ENCODE data around the gene PALLD.
"Not testable (repeated sequence)": the region's sequence is repeated elsewhere in the genome, so short reads cannot be mapped to it uniquely, and the experiment has no call there.

The PALLD gene

GRCh38 chr4:168928875-168929274 is 432.0 kb downstream of the PALLD start:
- DNase-seq, result no peak

- DNase-seq, result no peak
Observed at GRCh38 chr4:168930413-168931196, 433.8 kb downstream of the PALLD start.

- DNase-seq, result no peak
Observed at GRCh38 chr4:168931215-168931650, 434.4 kb downstream of the PALLD start.

DNA sequence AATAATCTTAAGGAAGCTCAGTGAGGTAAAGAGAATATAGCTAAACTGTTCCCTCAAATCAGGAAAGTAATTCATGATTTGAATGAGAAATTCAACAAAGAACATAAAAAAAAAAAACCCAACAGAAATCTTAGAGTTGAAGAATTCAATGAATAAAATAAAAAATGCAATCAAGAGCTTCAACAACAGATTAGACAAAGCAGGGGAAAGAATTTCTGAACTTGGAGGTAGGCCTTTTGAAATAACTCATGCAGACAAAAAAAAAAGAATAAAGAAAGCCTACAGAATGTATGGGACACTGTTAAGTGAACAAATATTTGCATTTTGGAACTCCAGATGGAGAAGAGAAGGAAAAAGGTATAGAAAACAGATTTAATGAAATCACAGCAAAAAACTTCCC is 435.3 kb downstream of the PALLD start:
- no peak for DNase-seq

GRCh38 chr4:168933423-168933822 is 436.6 kb downstream of the PALLD start:
- no peak for DNase-seq

GRCh38 chr4:168937473-168937872 is 440.6 kb downstream of the PALLD start:
- not testable (repeated sequence) for DNase-seq

DNA sequence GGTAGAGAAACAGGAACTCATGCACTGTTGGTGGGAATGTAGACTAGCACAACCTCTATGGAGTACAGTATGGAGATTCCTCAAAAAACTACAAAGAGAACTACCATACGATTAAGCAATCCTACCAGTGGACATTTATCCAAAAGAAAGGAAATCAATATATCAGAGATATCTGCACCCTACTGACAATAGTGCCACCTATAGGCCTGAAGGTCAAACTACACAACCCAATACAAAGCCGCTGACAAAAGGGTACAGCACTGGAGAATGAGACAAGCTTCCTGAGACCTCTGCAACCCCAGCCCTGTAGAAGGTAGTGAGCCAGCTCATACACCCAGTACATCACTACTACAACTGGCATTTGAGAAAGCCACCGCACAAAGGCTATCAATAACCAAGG is 446.1 kb downstream of the PALLD start:
- no peak for DNase-seq

DNA sequence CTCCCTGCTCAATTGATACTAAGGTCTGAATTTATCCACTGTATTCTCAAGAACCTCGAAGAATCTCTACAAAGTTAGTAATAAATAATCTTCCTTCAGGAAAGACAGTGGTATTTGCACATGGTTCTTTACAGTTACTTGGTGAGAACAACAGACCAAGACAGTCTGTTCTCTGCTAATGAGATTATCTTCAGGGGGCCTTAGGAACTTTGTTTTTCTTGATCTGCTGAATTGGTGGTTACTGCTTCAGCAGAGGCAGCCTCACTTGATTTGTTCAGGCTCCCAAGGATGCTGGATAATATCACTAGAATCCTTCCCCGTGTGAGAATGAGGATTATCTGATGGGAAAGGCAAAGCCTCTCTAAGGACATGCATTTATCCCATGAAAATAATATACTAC is 448.4 kb downstream of the PALLD start:
- no peak for DNase-seq

DNA sequence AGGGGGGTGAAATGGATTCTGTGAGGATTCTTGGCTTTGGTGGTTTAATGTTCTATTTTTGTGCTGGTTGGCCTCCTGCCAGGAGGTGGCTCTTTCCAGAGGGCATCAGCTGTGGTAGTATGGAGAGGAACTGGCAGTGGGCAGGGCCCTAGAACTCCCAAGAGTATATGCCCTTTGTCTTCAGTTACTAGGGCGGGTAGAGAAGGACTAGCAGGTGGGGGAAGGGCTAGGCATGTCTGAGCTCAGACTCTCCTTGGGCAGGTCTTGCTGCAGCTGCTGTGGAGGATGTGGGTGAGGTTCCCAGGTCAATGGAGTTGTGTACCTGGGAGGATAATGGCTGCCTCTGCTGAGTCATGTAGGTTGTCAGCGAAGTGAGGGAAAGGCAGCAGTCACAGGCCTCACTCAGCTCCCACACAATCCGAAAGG is 456.0 kb downstream of the PALLD start:
- not testable (repeated sequence) for DNase-seq

DNA sequence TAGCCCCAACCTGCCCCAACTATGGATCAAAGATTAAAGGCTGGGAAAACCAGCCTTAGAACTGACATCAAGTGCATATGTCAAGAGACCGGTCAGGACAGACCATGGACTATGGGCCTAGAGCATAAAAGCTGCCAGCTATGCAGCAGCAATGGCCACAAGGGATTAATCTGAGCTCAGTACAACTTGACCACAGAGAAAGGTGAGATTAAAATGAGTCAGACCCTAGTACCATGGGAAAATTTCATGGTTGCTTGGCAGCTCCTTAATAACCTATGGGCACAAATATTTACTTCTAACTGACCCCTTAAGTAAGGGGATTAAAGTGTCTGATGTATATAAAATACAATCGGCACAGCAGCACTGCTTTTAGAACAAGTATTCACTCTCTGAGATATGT is 458.8 kb downstream of the PALLD start:
- DNase-seq, result no peak

GRCh38 chr4:168960716-168961115 is 463.9 kb downstream of the PALLD start:
- DNase-seq, result no peak

DNA sequence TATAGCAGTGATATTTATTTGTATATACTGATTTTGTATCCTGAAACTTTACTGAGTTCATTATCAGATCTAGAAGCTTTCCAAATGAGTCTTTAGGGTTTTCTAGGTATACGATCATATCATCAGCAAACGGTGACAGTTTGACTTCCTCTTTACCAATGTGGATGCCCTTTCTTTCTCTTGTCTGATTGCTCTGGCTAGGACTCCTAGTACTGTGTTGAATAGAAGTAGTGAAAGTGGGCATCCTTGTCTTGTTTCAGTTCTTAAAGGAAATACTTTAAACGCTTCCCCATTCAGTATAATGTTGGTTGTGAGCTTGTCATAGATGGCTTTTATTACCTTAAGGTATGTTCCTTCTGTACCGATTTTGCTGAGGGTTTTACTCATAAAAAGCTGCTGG is 475.7 kb downstream of the PALLD start:
- DNase-seq, result no peak

All from stimulated activated CD4-positive, alpha-beta T cell treated with anti-CD3 and anti-CD28 coated beads, Interleukin-1b, Interleukin-23, amount 100 ng/mL, for 48 hours (primary cell).